Gastrocnemius medialis (tissue), 4 donors: Measurements from ENCODE around the gene UGT1A8. TPM values are rescaled to one million over a fixed set of nuclear protein-coding genes. Genes with fewer than 3 reads are reported as not detected.
"Not testable (repeated sequence)": the region's sequence is repeated elsewhere in the genome, so short reads cannot be mapped to it uniquely, and the experiment has no call there.

Experiments used
- ATAC-seq, 2 donors: fragments of 150-250 bp; one replicate each; pipeline ENCODE4 v1.9.1; 2016
- DNase-seq, 2 donors: peaks; one replicate each; pipeline ENCODE4 v3.0.0-alpha.2; 2019
- H3K27ac ChIP-seq, 4 donors: fragments of 200-600 bp; sonication (generic); 1 replicate in 1 of 4; 2 replicates in 3 of 4; pipeline ENCODE4 v1.5.1; 2016 to 2018; ENCODE audit warnings: mild to moderate bottlenecking in 2 of 4, moderate library complexity in 1 of 4
- H3K27me3 ChIP-seq, 3 donors: fragments of 200-600 bp; sonication (generic) in 2 of 3; 1 replicate in 1 of 3; 2 replicates in 2 of 3; pipeline versions ENCODE4 v1.5.1 to v1.6.0; 2016 to 2019; ENCODE audit warnings: mild to moderate bottlenecking in 1 of 3, moderate library complexity in 1 of 3
- H3K36me3 ChIP-seq, 2 donors: fragments of 200-600 bp; sonication (generic) in 1 of 2; one replicate each; pipeline ENCODE4 v1.5.1; 2017 to 2018
- H3K4me1 ChIP-seq, 2 donors: fragments of 200-600 bp; sonication (generic) in 1 of 2; one replicate each; pipeline ENCODE4 v1.5.1; 2016 to 2017; ENCODE audit warnings: mild to moderate bottlenecking in 2 of 2
- H3K4me3 ChIP-seq, 4 donors: fragments of 200-600 bp; sonication (generic) in 3 of 4; 1 replicate in 1 of 4; 2 replicates in 3 of 4; pipeline ENCODE4 v1.5.1; 2016 to 2019; ENCODE audit warnings: mild to moderate bottlenecking in 2 of 4
- H3K9me3 ChIP-seq, 3 donors: fragments of 200-600 bp; sonication (generic) in 2 of 3; 1 replicate in 1 of 3; 2 replicates in 2 of 3; pipeline ENCODE4 v1.5.1; 2016 to 2019
- POLR2A ChIP-seq, 2 donors: fragments of 450-650 bp; IDR thresholded peaks; one replicate each; pipeline ENCODE4 v1.6.1; 2017; ENCODE audit warnings: antibody characterized with exemption in 2 of 2, mild to moderate bottlenecking in 2 of 2, moderate library complexity in 2 of 2
- in situ Hi-C, 4 donors: fragments of 200-750 bp; cut with MboI; loops; one replicate each; pipeline versions ENCODE4 v1.15.0 to v1.8.0; 2017; ENCODE audit warnings: low sequenced_read_pairs in 4 of 4
- intact Hi-C: fragments of 100-400 bp; cut with DNase I; formaldehyde crosslinking; loops from one replicate; pipeline ENCODE4 v1.15.1; 2023; ENCODE audit warnings: low total_unique reads
- total RNA-seq, 4 donors: library from RNA; depleted of rRNA; stranded (reverse); fragments of >200 nt; gene quantifications; one replicate each; pipeline versions ENCODE4 v1.1.0 to v1.2.3, GENCODE V29; 2016
- TF ChIP-seq, protein P1 (sequence below), 5 experiments: fragments of 450-650 bp in 3 of 5; fragments of 200-600 bp in 2 of 5; sonication (generic) in 2 of 5; IDR thresholded peaks in 4 of 5; conservative IDR thresholded peaks in 1 of 5; 1 replicate in 4 of 5; 2 replicates in 1 of 5; pipeline ENCODE4 v1.5.1; 2016 to 2019; ENCODE audit warnings: antibody characterized with exemption in 5 of 5, mild to moderate bottlenecking in 3 of 5, moderate library complexity in 3 of 5

UGT1A8 gene
- total RNA-seq, 4 donors from 2014 or later = not detected

DNA sequence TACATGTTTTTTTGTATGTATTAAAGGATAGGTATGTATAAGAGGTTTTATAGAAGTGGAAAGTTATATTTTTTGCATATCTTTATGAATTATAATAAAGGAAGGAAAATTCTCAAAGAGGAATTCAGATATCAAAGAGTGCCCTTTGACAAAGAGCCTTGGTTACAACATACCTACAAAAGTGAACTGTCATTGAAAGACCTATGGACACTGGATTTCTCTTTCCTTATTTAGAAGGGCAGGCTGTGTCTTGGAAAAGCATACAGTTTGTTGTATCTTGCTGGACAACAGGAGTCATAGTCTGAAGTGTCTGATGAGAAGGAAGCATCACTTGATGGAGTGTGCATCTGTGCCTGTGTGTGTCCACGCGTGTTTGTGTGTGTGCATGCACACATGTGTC lies 34.0 kb downstream of the UGT1A8 start:
- Histone ChIP-seq H3K36me3 (no peaks in the 10 kb centered on the region), H3K27ac (no peak overlapping the region), H3K9me3 (no peaks in the 10 kb centered on the region), H3K4me3 (no peak overlapping the region), H3K4me1 (no peaks in the 10 kb centered on the region), H3K27me3 (no peaks in the 10 kb centered on the region)
- no peak for ATAC-seq
- in situ Hi-C loops (no loop called here), intact Hi-C loops (no loop called here)
- DNase-seq = no peak
- TF ChIP-seq, protein P1, sequence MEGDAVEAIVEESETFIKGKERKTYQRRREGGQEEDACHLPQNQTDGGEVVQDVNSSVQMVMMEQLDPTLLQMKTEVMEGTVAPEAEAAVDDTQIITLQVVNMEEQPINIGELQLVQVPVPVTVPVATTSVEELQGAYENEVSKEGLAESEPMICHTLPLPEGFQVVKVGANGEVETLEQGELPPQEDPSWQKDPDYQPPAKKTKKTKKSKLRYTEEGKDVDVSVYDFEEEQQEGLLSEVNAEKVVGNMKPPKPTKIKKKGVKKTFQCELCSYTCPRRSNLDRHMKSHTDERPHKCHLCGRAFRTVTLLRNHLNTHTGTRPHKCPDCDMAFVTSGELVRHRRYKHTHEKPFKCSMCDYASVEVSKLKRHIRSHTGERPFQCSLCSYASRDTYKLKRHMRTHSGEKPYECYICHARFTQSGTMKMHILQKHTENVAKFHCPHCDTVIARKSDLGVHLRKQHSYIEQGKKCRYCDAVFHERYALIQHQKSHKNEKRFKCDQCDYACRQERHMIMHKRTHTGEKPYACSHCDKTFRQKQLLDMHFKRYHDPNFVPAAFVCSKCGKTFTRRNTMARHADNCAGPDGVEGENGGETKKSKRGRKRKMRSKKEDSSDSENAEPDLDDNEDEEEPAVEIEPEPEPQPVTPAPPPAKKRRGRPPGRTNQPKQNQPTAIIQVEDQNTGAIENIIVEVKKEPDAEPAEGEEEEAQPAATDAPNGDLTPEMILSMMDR (IDR thresholded peaks at IDR 0.05 in 4 of 5, conservative IDR thresholded peaks at IDR 0.05 in 1 of 5) = no peak
- TF ChIP-seq POLR2A (IDR thresholded peaks at IDR 0.05) = no peak

GRCh38 chr2:233654501-233654900 lies 37.1 kb downstream of the UGT1A8 start:
- Histone ChIP-seq H3K4me1 (no peaks in the 10 kb centered on the region), H3K27me3 (no peaks in the 10 kb centered on the region), H3K27ac (no peak overlapping the region), H3K36me3 (no peaks in the 10 kb centered on the region), H3K9me3 (no peaks in the 10 kb centered on the region), H3K4me3 (no peak overlapping the region)
- in situ Hi-C loops = no loop called here
- intact Hi-C loops = no loop called here
- no peak for TF ChIP-seq POLR2A (IDR thresholded peaks at IDR 0.05)
- TF ChIP-seq, protein P1 (IDR thresholded peaks at IDR 0.05 in 4 of 5, conservative IDR thresholded peaks at IDR 0.05 in 1 of 5) = no peak
- ATAC-seq (no peak), DNase-seq (no peak)

DNA sequence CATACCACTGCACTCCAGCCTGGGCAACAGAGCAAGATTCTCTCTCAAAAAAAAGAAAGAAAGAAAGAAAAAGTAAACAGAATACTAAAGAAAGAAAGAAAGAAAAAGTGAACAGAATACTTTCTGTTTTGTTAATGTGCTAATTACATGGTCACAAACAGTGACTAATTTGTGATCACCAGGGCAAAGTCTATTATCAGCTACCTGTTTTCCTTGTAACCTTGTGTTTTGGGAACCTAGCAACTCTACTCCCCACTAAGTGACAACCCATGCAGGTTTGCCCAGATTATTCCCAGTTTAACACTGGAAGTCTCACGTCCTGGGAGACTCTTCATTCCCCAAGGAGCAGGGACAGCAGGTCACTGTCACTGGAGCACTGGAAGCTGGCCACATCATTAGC lies 37.6 kb downstream of the UGT1A8 start:
- in situ Hi-C loops = no loop called here
- H3K9me3 ChIP-seq = no peaks in the 10 kb centered on the region
- H3K4me1 ChIP-seq = no peaks in the 10 kb centered on the region
- no peak for ATAC-seq
- H3K27me3 ChIP-seq = no peaks in the 10 kb centered on the region
- TF ChIP-seq, protein P1 (IDR thresholded peaks at IDR 0.05 in 4 of 5, conservative IDR thresholded peaks at IDR 0.05 in 1 of 5) = no peak
- TF ChIP-seq POLR2A (IDR thresholded peaks at IDR 0.05) = no peak
- no peaks in the 10 kb centered on the region for H3K36me3 ChIP-seq
- no peak overlapping the region for H3K27ac ChIP-seq
- no peak for DNase-seq
- no peak overlapping the region for H3K4me3 ChIP-seq
- intact Hi-C loops = no loop called here

GRCh38 chr2:233655943-233656342 lies 38.5 kb downstream of the UGT1A8 start:
- ATAC-seq, in situ Hi-C loops: not testable (repeated sequence)

GRCh38 chr2:233656443-233656842 lies 39.0 kb downstream of the UGT1A8 start:
- no peak for ATAC-seq
- no peaks in the 10 kb centered on the region for H3K27me3 ChIP-seq
- no peaks in the 10 kb centered on the region for H3K36me3 ChIP-seq
- DNase-seq = no peak
- in situ Hi-C loops = no loop called here
- TF ChIP-seq, protein P1 (IDR thresholded peaks at IDR 0.05 in 4 of 5, conservative IDR thresholded peaks at IDR 0.05 in 1 of 5) = no peak
- no peak for TF ChIP-seq POLR2A (IDR thresholded peaks at IDR 0.05)
- no peaks in the 10 kb centered on the region for H3K4me1 ChIP-seq
- no peak overlapping the region for H3K27ac ChIP-seq
- H3K4me3 ChIP-seq = no peak overlapping the region
- no peaks in the 10 kb centered on the region for H3K9me3 ChIP-seq
- intact Hi-C loops = no loop called here

More at GRCh38 chr2:233655943-233656342, 38.5 kb downstream of the UGT1A8 start:
- H3K9me3 ChIP-seq, H3K4me3 ChIP-seq, H3K36me3 ChIP-seq, DNase-seq, H3K27ac ChIP-seq, H3K27me3 ChIP-seq, intact Hi-C loops, H3K4me1 ChIP-seq: not testable (repeated sequence)
